Fibroblast of lung (primary cell): ENCODE results near the gene C1orf94. TPM values are rescaled to one million over a fixed set of nuclear protein-coding genes. Genes with fewer than 3 reads are reported as not detected.

Experiments used
- DNase-seq, 2 donors: peaks; one replicate each; pipeline versions ENCODE4 v3.0.0 to v3.0.0-alpha.2; 2010; ENCODE audit warnings: low read depth in 2 of 2
- H2AFZ ChIP-seq: 2 replicates; pipeline ENCODE4 v1.5.1; 2012; ENCODE audit warnings: low read length, control low read depth, inconsistent platforms
- H3K27ac ChIP-seq: 2 replicates; pipeline ENCODE4 v1.5.1; 2011; ENCODE audit warnings: low read length, control low read depth; ENCODE audit not compliant: insufficient read depth
- H3K27me3 ChIP-seq: 2 replicates; pipeline ENCODE4 v1.5.1; 2011; ENCODE audit warnings: mild to moderate bottlenecking, low read length; ENCODE audit not compliant: control insufficient read depth, insufficient read depth
- H3K36me3 ChIP-seq: 2 replicates; pipeline ENCODE4 v1.5.1; 2011; ENCODE audit warnings: low read length; ENCODE audit not compliant: control insufficient read depth, insufficient read depth
- H3K4me1 ChIP-seq: 2 replicates; pipeline ENCODE4 v1.5.1; 2011; ENCODE audit warnings: low read length; ENCODE audit not compliant: control insufficient read depth, insufficient read depth; ENCODE audit errors: extremely low read depth
- H3K4me2 ChIP-seq: 2 replicates; pipeline ENCODE4 v1.5.1; 2011; ENCODE audit warnings: low read length, control low read depth; ENCODE audit not compliant: insufficient read depth; ENCODE audit errors: extremely low read depth
- H3K4me3 ChIP-seq, 4 experiments: fragments of 200-600 bp in 1 of 4; sonication (generic) in 1 of 4; replicated peaks in 1 of 4; 2 replicates each; pipeline ENCODE4 v1.5.1; 2011 to 2016; ENCODE audit warnings: low read length in 4 of 4, low read depth in 3 of 4, mild to moderate bottlenecking in 3 of 4, control low read depth in 2 of 4, inconsistent platforms in 1 of 4, mixed read lengths in 1 of 4; ENCODE audit not compliant: insufficient read depth in 1 of 4; ENCODE audit errors: control extremely low read depth in 1 of 4
- H3K79me2 ChIP-seq: 2 replicates; pipeline ENCODE4 v1.5.1; 2012; ENCODE audit warnings: mild to moderate bottlenecking, low read length, inconsistent platforms; ENCODE audit not compliant: control insufficient read depth, insufficient read depth
- H3K9ac ChIP-seq: 2 replicates; pipeline ENCODE4 v1.5.1; 2011; ENCODE audit warnings: mild to moderate bottlenecking, low read length, control low read depth; ENCODE audit not compliant: insufficient read depth
- H3K9me3 ChIP-seq: 2 replicates; pipeline ENCODE4 v1.5.1; 2012; ENCODE audit warnings: low read depth, low read length; ENCODE audit not compliant: control insufficient read depth, insufficient read depth
- H4K20me1 ChIP-seq: 2 replicates; pipeline ENCODE4 v1.5.1; 2011; ENCODE audit warnings: low read length; ENCODE audit not compliant: control insufficient read depth, insufficient read depth; ENCODE audit errors: extremely low read depth
- EZH2 ChIP-seq: IDR thresholded peaks from 2 replicates; pipeline ENCODE4 v1.5.1; 2012; ENCODE audit warnings: low read length, control low read depth, mild to moderate bottlenecking; ENCODE audit errors: missing control alignments
- polyA minus RNA-seq: library from RNA; depleted of rRNA, polyadenylated mRNA; stranded (reverse); fragments of >200 nt; gene quantifications from 2 replicates; pipeline ENCODE4 v1.2.3, GENCODE V29; 2011; ENCODE audit warnings: low replicate concordance
- polyA plus RNA-seq, 2 donors: library from polyadenylated mRNA; depleted of rRNA in 1 of 2; stranded (reverse) in 1 of 2; unstranded in 1 of 2; fragments of >200 nt; gene quantifications; 2 replicates each; pipeline ENCODE4 v1.2.1, GENCODE V29; 2011 to 2012; ENCODE audit warnings: missing spikeins in 1 of 2
- total RNA-seq: library from RNA; depleted of rRNA; stranded (reverse); fragments of >200 nt; gene quantifications from 2 replicates; pipeline ENCODE4 v1.2.1, GENCODE V29; 2014
- TF ChIP-seq, protein P1 (sequence below), 2 donors: IDR thresholded peaks in 1 of 2; conservative IDR thresholded peaks in 1 of 2; 1 replicate in 1 of 2; 2 replicates in 1 of 2; pipeline ENCODE4 v1.5.1; 2011 to 2012; ENCODE audit warnings: low read length in 2 of 2, control low read depth in 1 of 2, inconsistent platforms in 1 of 2, low read depth in 1 of 2, mild to moderate bottlenecking in 1 of 2

C1orf94 gene, protein sequence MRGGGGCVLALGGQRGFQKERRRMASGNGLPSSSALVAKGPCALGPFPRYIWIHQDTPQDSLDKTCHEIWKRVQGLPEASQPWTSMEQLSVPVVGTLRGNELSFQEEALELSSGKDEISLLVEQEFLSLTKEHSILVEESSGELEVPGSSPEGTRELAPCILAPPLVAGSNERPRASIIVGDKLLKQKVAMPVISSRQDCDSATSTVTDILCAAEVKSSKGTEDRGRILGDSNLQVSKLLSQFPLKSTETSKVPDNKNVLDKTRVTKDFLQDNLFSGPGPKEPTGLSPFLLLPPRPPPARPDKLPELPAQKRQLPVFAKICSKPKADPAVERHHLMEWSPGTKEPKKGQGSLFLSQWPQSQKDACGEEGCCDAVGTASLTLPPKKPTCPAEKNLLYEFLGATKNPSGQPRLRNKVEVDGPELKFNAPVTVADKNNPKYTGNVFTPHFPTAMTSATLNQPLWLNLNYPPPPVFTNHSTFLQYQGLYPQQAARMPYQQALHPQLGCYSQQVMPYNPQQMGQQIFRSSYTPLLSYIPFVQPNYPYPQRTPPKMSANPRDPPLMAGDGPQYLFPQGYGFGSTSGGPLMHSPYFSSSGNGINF
- total RNA-seq (under 0.01 and 0.26 TPM in 2 replicates), polyA plus RNA-seq (0.02 and 0.10 TPM in 2 replicates), polyA minus RNA-seq (not detected in 2 replicates)
- polyA plus RNA-seq (2012): 0.07 and 0.20 TPM in 2 replicates

DNA sequence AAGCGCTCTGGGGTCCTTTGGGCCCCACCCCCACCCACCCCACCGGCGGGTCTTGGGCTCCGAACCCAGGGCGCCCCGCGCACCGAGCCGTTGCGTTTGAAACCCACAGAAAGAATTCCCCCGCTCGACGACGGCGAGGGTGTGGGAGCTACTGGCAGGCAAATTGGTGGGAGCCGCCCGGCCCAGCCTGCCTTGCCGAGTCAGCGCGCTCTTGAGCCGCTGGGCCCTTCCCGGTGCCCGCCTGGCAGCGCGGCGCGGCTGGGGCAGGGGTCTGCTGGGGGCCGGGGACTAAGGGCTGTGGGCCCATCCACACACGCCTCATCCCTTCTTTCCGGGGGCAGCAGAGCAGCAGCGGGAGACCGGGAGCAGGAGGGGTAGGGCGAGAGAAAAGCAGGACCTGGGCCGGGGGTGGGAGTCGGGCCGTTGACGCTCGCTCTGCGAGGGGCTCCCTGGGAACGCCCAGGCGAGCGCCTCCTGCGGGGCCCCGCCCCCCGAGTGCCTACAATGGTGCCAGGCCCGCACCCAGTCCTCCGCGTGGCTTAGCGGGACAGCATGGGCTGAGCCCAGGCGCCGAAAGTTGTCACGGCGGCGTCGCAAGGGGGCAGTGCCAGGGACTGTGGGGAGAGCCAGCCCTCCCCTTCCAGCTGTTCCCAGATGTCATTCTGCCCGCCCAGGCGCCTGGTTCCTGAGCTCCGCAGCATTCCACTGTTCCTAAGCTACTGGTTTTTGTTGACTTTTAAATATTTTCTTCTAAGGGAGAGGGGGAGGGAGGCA is at the start of gene C1orf94:
C1orf94 (plus strand) TSS at position 78 of the 774 bp plus-strand sequence. CDS start 883 bp downstream, outside the sequence.
- Histone ChIP-seq H2AFZ (no peak within 1 kb of the TSS), H3K36me3 (no peaks in the 10 kb centered on the region), H3K27me3 (peaks cover 14% of the 10 kb centered on the region), H3K9me3 (no peaks in the 10 kb centered on the region), H3K4me1 (no peaks in the 10 kb centered on the region), H3K27ac (no peak within 1 kb of the TSS), H3K4me2 (no peak within 1 kb of the TSS), H3K9ac (no peak within 1 kb of the TSS), H3K4me3 (peak within 1 kb of the TSS in 1 of 4 experiments; percentile 20), H4K20me1 (no peaks in the 10 kb centered on the region), H3K79me2 (no peaks in the 10 kb centered on the region)
- no peak for DNase-seq
- TF ChIP-seq, protein P1, sequence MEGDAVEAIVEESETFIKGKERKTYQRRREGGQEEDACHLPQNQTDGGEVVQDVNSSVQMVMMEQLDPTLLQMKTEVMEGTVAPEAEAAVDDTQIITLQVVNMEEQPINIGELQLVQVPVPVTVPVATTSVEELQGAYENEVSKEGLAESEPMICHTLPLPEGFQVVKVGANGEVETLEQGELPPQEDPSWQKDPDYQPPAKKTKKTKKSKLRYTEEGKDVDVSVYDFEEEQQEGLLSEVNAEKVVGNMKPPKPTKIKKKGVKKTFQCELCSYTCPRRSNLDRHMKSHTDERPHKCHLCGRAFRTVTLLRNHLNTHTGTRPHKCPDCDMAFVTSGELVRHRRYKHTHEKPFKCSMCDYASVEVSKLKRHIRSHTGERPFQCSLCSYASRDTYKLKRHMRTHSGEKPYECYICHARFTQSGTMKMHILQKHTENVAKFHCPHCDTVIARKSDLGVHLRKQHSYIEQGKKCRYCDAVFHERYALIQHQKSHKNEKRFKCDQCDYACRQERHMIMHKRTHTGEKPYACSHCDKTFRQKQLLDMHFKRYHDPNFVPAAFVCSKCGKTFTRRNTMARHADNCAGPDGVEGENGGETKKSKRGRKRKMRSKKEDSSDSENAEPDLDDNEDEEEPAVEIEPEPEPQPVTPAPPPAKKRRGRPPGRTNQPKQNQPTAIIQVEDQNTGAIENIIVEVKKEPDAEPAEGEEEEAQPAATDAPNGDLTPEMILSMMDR (conservative IDR thresholded peaks at IDR 0.05 in 1 of 2, IDR thresholded peaks at IDR 0.05 in 1 of 2; ENCODE audit: low read depth in 1 of 2, low read length in 2 of 2): no peak
- no peak for TF ChIP-seq EZH2

DNA sequence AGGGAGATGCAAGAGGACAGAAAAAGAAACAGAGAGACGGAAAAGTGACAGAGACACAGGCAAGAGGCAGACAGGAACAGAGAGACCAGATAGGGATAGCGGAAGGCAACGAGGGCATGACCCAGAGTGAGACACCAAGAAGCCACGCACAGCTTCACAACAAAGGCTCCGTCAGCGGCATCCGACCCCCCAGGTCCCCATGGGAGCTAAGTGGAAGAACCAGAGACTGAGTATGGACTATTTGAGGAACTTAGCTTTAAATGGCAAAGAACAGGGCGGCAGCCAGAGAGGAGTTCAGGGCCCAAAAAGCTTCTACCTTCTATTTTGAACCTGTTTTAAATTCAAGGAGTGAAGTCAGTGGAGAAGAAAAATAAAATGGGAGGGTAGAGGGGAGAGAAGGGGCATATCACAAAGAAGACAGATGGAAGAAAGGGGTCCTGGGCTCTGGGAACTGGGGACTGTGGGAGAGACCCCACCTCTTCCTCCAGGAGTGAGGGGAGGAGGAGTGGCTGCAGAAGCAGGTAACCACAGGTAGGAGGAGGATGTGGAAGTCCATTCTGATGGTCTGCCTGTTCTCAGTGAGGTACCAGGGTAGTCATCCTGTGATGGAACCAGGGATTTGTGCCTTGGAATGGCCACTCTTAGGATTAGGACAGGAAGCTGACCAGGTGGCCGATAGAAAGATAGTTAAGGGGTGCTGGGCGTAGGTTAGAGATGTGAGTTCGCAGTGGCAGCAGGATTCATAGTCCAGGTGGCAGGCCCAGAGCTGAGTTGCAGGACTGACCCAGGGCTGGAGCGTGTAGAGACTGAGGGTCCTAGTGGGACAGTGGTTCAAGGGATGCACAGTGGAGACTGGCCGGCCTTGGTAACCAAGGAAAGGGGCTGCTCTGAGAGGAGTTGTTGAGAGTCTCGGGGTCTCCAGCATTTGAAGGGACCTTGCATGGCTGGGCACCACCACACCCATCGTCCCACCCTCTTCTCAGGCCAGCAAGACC is 49.4 kb upstream of the C1orf94 start:
- Histone ChIP-seq H3K27me3 (no peaks in the 10 kb centered on the region), H3K9ac (no peak overlapping the region), H3K36me3 (no peaks in the 10 kb centered on the region), H3K4me2 (no peak overlapping the region), H3K9me3 (no peaks in the 10 kb centered on the region), H3K4me3 (no peak overlapping the region), H3K4me1 (no peaks in the 10 kb centered on the region), H3K79me2 (no peaks in the 10 kb centered on the region), H3K27ac (no peak overlapping the region), H4K20me1 (no peaks in the 10 kb centered on the region), H2AFZ (no peak overlapping the region)
- TF ChIP-seq, protein P1 (conservative IDR thresholded peaks at IDR 0.05 in 1 of 2, IDR thresholded peaks at IDR 0.05 in 1 of 2; ENCODE audit: low read depth in 1 of 2, low read length in 2 of 2): no peak
- TF ChIP-seq EZH2: no peak
- DNase-seq: no peak
